ENCODE measurements around the gene RAP1B. TPM values are rescaled to one million over a fixed set of nuclear protein-coding genes. Genes with fewer than 3 reads are reported as not detected.

The RAP1B gene
- total and polyA plus RNA-seq, 3 donors from 2014 or later = 133 to 200 (median 190) TPM

GRCh38 chr12:68568922-68569569, 41.7 kb upstream of the RAP1B start:
- intact Hi-C loops (cut with DNase I; ENCODE audit: low total_unique reads) = no loop called here

GRCh38 chr12:68572661-68573060, 38.0 kb upstream of the RAP1B start:
- H3K27me3 ChIP-seq = no peaks in the 10 kb centered on the region
- WGBS, 2 donors = 70 to 84% methylated on average over 2 of the region's 2 CpGs
- H3K36me3 ChIP-seq (ENCODE audit: low read depth, missing control alignments) = no peaks in the 10 kb centered on the region
- H3K4me1 ChIP-seq = no peaks in the 10 kb centered on the region
- H3K4me3 ChIP-seq = no peak overlapping the region
- no peak overlapping the region for H3K27ac ChIP-seq
- no peaks in the 10 kb centered on the region for H3K9me3 ChIP-seq
- intact Hi-C loops (cut with DNase I; ENCODE audit: low total_unique reads) = no loop called here
- DNase-seq = no peak
- no peak for TF ChIP-seq CTCF (IDR thresholded peaks at IDR 0.05)
- TF ChIP-seq POLR2A (IDR thresholded peaks at IDR 0.05) = no peak

More at GRCh38 chr12:68568922-68569569, 41.7 kb upstream of the RAP1B start:
- Histone ChIP-seq H3K27ac (no peak overlapping the region), H3K27me3 (no peaks in the 10 kb centered on the region), H3K9me3 (no peaks in the 10 kb centered on the region), H3K4me3 (no peak overlapping the region), H3K36me3 (ENCODE audit: low read depth, missing control alignments) (no peaks in the 10 kb centered on the region), H3K4me1 (no peaks in the 10 kb centered on the region)
- no peak for DNase-seq
- TF ChIP-seq POLR2A (IDR thresholded peaks at IDR 0.05) (no peak), CTCF (IDR thresholded peaks at IDR 0.05) (no peak)
- WGBS, 2 donors = 79 to 87% methylated on average over 3 of the region's 3 CpGs

GRCh38 chr12:68573406-68573805, 37.3 kb upstream of the RAP1B start:
- Histone ChIP-seq H3K36me3 (ENCODE audit: low read depth, missing control alignments) (no peaks in the 10 kb centered on the region), H3K27me3 (no peaks in the 10 kb centered on the region), H3K4me3 (no peak overlapping the region), H3K9me3 (no peaks in the 10 kb centered on the region), H3K4me1 (no peaks in the 10 kb centered on the region), H3K27ac (no peak overlapping the region)
- no peak for TF ChIP-seq CTCF (IDR thresholded peaks at IDR 0.05)
- no peak for TF ChIP-seq POLR2A (IDR thresholded peaks at IDR 0.05)
- 58 to 74% methylated on average over 1 of the region's 1 CpG for WGBS, 2 donors
- intact Hi-C loops (cut with DNase I; ENCODE audit: low total_unique reads) = no loop called here
- no peak for DNase-seq

- no peaks in the 10 kb centered on the region for H3K27me3 ChIP-seq
- no peaks in the 10 kb centered on the region for H3K9me3 ChIP-seq
- DNase-seq = no peak
- H3K4me3 ChIP-seq = no peak overlapping the region
- 89 to 100% methylated on average over 1 of the region's 1 CpG for WGBS, 2 donors
- intact Hi-C loops (cut with DNase I; ENCODE audit: low total_unique reads) = no loop called here
- H3K36me3 ChIP-seq (ENCODE audit: low read depth, missing control alignments) = no peaks in the 10 kb centered on the region
- no peaks in the 10 kb centered on the region for H3K4me1 ChIP-seq
- no peak for TF ChIP-seq CTCF (IDR thresholded peaks at IDR 0.05)
- no peak for TF ChIP-seq POLR2A (IDR thresholded peaks at IDR 0.05)
- H3K27ac ChIP-seq = no peak overlapping the region
Observed at GRCh38 chr12:68577949-68578348, 32.8 kb upstream of the RAP1B start.

GRCh38 chr12:68578765-68579164, 31.9 kb upstream of the RAP1B start:
- H3K4me1 ChIP-seq = no peaks in the 10 kb centered on the region
- H3K4me3 ChIP-seq = no peak overlapping the region
- H3K27me3 ChIP-seq = no peaks in the 10 kb centered on the region
- TF ChIP-seq CTCF (IDR thresholded peaks at IDR 0.05) (no peak), POLR2A (IDR thresholded peaks at IDR 0.05) (no peak)
- WGBS, 2 donors = 88% methylated on average over 6 of the region's 6 CpGs
- H3K27ac ChIP-seq = no peak overlapping the region
- DNase-seq = no peak
- intact Hi-C loops (cut with DNase I; ENCODE audit: low total_unique reads) = no loop called here
- no peaks in the 10 kb centered on the region for H3K36me3 ChIP-seq (ENCODE audit: low read depth, missing control alignments)
- no peaks in the 10 kb centered on the region for H3K9me3 ChIP-seq
